Adipocyte (in vitro differentiated cells): ENCODE data around the gene MAEA.
"Not testable (repeated sequence)": the region's sequence is repeated elsewhere in the genome, so short reads cannot be mapped to it uniquely, and the experiment has no call there.

Source experiments
- DNase-seq: peaks from one replicate; pipeline ENCODE4 v3.0.0-alpha.2; 2015; ENCODE audit warnings: low read depth
- H3K27me3 ChIP-seq: replicated peaks from 2 replicates; pipeline ENCODE4 v1.7.0; 2013; ENCODE audit warnings: mild to moderate bottlenecking, low read length, moderate library complexity; ENCODE audit not compliant: control insufficient read depth, insufficient read depth
- H3K36me3 ChIP-seq: 2 replicates; pipeline ENCODE4 v1.7.0; 2013; ENCODE audit warnings: low read length, mild to moderate bottlenecking, moderate library complexity; ENCODE audit not compliant: control insufficient read depth, insufficient read depth, severe bottlenecking
- H3K4me1 ChIP-seq: 2 replicates; pipeline ENCODE4 v1.7.0; 2013; ENCODE audit warnings: mild to moderate bottlenecking, low read length, moderate library complexity; ENCODE audit not compliant: control insufficient read depth, insufficient read depth
- H3K4me3 ChIP-seq: 2 replicates; pipeline ENCODE4 v1.7.0; 2013; ENCODE audit warnings: mild to moderate bottlenecking, low read length, moderate library complexity
- H3K9ac ChIP-seq: 2 replicates; pipeline ENCODE4 v1.7.0; 2013; ENCODE audit warnings: mild to moderate bottlenecking, low read length, moderate library complexity
- H3K9me3 ChIP-seq: 2 replicates; pipeline ENCODE4 v1.7.0; 2013; ENCODE audit warnings: mild to moderate bottlenecking, low read length, moderate library complexity; ENCODE audit not compliant: control insufficient read depth

MAEA gene

GRCh38 chr4:1335193-1335883 lies 45.6 kb downstream of the MAEA start:
- not testable (repeated sequence) for DNase-seq, H3K27me3 ChIP-seq, H3K4me1 ChIP-seq, H3K4me3 ChIP-seq, H3K9ac ChIP-seq
- Histone ChIP-seq H3K9me3 (peaks cover 16% of the 10 kb centered on the region), H3K36me3 (peaks cover 71% of the 10 kb centered on the region)

GRCh38 chr4:1336088-1336491 lies 46.4 kb downstream of the MAEA start:
- H3K4me3 ChIP-seq = no peak overlapping the region
- peaks cover 71% of the 10 kb centered on the region for H3K36me3 ChIP-seq
- H3K4me1 ChIP-seq = no peaks in the 10 kb centered on the region
- peaks cover 16% of the 10 kb centered on the region for H3K9me3 ChIP-seq
- peak; percentile 51 for DNase-seq
- H3K27me3 ChIP-seq = no peaks in the 10 kb centered on the region
- no peak overlapping the region for H3K9ac ChIP-seq

GRCh38 chr4:1337376-1337831 lies 47.7 kb downstream of the MAEA start:
- Histone ChIP-seq H3K4me3 (no peak overlapping the region), H3K36me3 (peaks cover 73% of the 10 kb centered on the region), H3K4me1 (no peaks in the 10 kb centered on the region), H3K27me3 (no peaks in the 10 kb centered on the region), H3K9ac (no peak overlapping the region), H3K9me3 (peaks cover 16% of the 10 kb centered on the region)
- no peak for DNase-seq

GRCh38 chr4:1337951-1338751 lies 48.5 kb downstream of the MAEA start:
- Histone ChIP-seq H3K36me3 (peaks cover 67% of the 10 kb centered on the region), H3K27me3 (no peaks in the 10 kb centered on the region), H3K9ac (no peak overlapping the region), H3K9me3 (peaks cover 16% of the 10 kb centered on the region), H3K4me1 (no peaks in the 10 kb centered on the region), H3K4me3 (no peak overlapping the region)
- no peak for DNase-seq

- H3K9me3 ChIP-seq = peaks cover 16% of the 10 kb centered on the region
- no peak overlapping the region for H3K4me3 ChIP-seq
- DNase-seq = no peak
- no peaks in the 10 kb centered on the region for H3K4me1 ChIP-seq
- no peaks in the 10 kb centered on the region for H3K27me3 ChIP-seq
- no peak overlapping the region for H3K9ac ChIP-seq
- H3K36me3 ChIP-seq = peaks cover 65% of the 10 kb centered on the region
Observed at GRCh38 chr4:1338752-1339414, 49.2 kb downstream of the MAEA start.

GRCh38 chr4:1339489-1339888 lies 49.8 kb downstream of the MAEA start:
- H3K36me3 ChIP-seq = peaks cover 61% of the 10 kb centered on the region
- no peak overlapping the region for H3K9ac ChIP-seq
- no peaks in the 10 kb centered on the region for H3K27me3 ChIP-seq
- no peak overlapping the region for H3K4me3 ChIP-seq
- peaks cover 16% of the 10 kb centered on the region for H3K9me3 ChIP-seq
- no peaks in the 10 kb centered on the region for H3K4me1 ChIP-seq
- DNase-seq = no peak

GRCh38 chr4:1340181-1340747 lies 50.6 kb downstream of the MAEA start:
- no peak overlapping the region for H3K4me3 ChIP-seq
- H3K36me3 ChIP-seq = peaks cover 53% of the 10 kb centered on the region
- H3K4me1 ChIP-seq = peaks cover 3% of the 10 kb centered on the region
- no peaks in the 10 kb centered on the region for H3K27me3 ChIP-seq
- H3K9ac ChIP-seq = no peak overlapping the region
- H3K9me3 ChIP-seq = peaks cover 12% of the 10 kb centered on the region
- no peak for DNase-seq

- Histone ChIP-seq H3K4me1 (peaks cover 3% of the 10 kb centered on the region), H3K36me3 (peaks cover 52% of the 10 kb centered on the region), H3K4me3 (no peak overlapping the region), H3K27me3 (no peaks in the 10 kb centered on the region), H3K9me3 (peaks cover 11% of the 10 kb centered on the region), H3K9ac (no peak overlapping the region)
- no peak for DNase-seq
Observed at GRCh38 chr4:1340861-1341260, 51.2 kb downstream of the MAEA start.

GRCh38 chr4:1342003-1342402 lies 52.3 kb downstream of the MAEA start:
- no peak overlapping the region for H3K4me3 ChIP-seq
- no peaks in the 10 kb centered on the region for H3K9me3 ChIP-seq
- H3K9ac ChIP-seq = no peak overlapping the region
- peaks cover 44% of the 10 kb centered on the region for H3K36me3 ChIP-seq
- no peak for DNase-seq
- no peaks in the 10 kb centered on the region for H3K27me3 ChIP-seq
- H3K4me1 ChIP-seq = peaks cover 3% of the 10 kb centered on the region

GRCh38 chr4:1344696-1345095 lies 55.0 kb downstream of the MAEA start:
- H3K9me3 ChIP-seq = no peaks in the 10 kb centered on the region
- H3K9ac ChIP-seq = no peak overlapping the region
- peaks cover 15% of the 10 kb centered on the region for H3K4me1 ChIP-seq
- H3K27me3 ChIP-seq = no peaks in the 10 kb centered on the region
- H3K36me3 ChIP-seq = peaks cover 21% of the 10 kb centered on the region
- no peak overlapping the region for H3K4me3 ChIP-seq
- no peak for DNase-seq
